Calu3 (cell line): ENCODE results near the gene KRTAP16-1. TPM values are rescaled to one million over a fixed set of nuclear protein-coding genes. Genes with fewer than 3 reads are reported as not detected.

Experiments used
- BruUV-seq: library from RNA; stranded (reverse); fragments of 400-500 nt; replicated peaks from 2 replicates; lab custom pipeline; 2021; lab: Mats Ljungman, UMichigan
- CTCF ChIA-PET: fragments of 300-600 bp; sonication (Branson Sonifier 250); formaldehyde crosslinking; loops from one replicate; lab custom pipeline; 2022; ENCODE audit warnings: antibody characterized with exemption; lab: Charles Lee
- DNase-seq: peaks from one replicate; pipeline ENCODE4 v3.0.0; 2022
- H3K27ac Mint-ChIP-seq: one replicate; pipeline ENCODE4 v1.8.0; 2022; ENCODE audit warnings: mixed read lengths; ENCODE audit not compliant: unreplicated experiment
- H3K27me3 Mint-ChIP-seq: one replicate; pipeline ENCODE4 v1.8.0; 2022; ENCODE audit warnings: mixed read lengths; ENCODE audit not compliant: unreplicated experiment
- H3K36me3 Mint-ChIP-seq: one replicate; pipeline ENCODE4 v1.8.0; 2022; ENCODE audit warnings: mild to moderate bottlenecking, moderate library complexity, mixed read lengths; ENCODE audit not compliant: insufficient read depth, unreplicated experiment
- H3K4me1 Mint-ChIP-seq: one replicate; pipeline ENCODE4 v1.8.0; 2022; ENCODE audit warnings: mild to moderate bottlenecking, low read depth, mixed read lengths; ENCODE audit not compliant: unreplicated experiment
- H3K4me3 Mint-ChIP-seq: one replicate; pipeline ENCODE4 v1.8.0; 2022; ENCODE audit warnings: mild to moderate bottlenecking, low read depth, moderate library complexity, mixed read lengths; ENCODE audit not compliant: unreplicated experiment
- H3K9me3 Mint-ChIP-seq: one replicate; pipeline ENCODE4 v1.8.0; 2022; ENCODE audit warnings: low read depth, mixed read lengths; ENCODE audit not compliant: unreplicated experiment
- intact Hi-C: fragments of 100-400 bp; cut with micrococcal nuclease; formaldehyde crosslinking; loops from one replicate; pipeline ENCODE4 v1.10.0; 2022; ENCODE audit not compliant: unreplicated experiment
- total RNA-seq: library from RNA; stranded (reverse); gene quantifications from 2 replicates; pipeline ENCODE4 v1.2.3, GENCODE V29; 2022
- TF ChIP-seq, protein P1 (sequence below): fragments of 200-600 bp; IDR thresholded peaks from one replicate; pipeline ENCODE4 v1.8.0; 2022; ENCODE audit warnings: antibody characterized with exemption; ENCODE audit not compliant: unreplicated experiment

The KRTAP16-1 gene
- total RNA-seq, 1 experiment from 2014 or later = not detected

DNA sequence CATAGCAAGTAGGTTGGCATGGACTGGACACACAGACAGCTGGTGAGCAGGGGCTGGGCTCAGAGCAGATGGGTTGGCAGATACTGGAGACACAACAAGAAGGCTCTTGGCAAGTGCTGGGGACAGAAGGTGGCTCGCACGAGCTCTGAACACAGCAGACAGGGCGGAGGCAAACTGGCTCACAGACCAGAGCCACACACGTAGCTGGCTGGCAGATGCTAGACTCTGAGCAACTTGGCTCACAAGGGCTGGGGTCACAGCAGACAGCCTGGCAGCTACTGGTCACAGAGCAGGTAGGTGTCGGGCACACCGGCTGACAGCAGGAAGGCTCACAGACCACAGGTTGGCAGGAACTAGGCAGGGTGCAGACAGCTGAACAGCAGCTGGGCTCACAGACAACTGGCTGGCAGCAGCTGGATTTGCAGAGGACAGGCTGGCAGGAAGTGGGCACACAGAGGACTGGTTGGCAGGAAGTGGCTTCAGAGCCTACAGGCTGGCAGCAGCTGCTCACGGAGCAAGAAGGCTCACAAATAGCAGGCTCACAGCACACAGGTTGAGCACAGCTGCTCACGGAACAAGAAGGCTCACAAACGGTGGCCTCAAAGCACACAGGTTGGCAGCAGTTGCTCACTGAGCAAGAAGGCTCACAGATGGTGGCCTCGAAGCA, 725 bp downstream of the KRTAP16-1 start:
- BruUV-seq = no TSS peak
- TF ChIP-seq, protein P1, sequence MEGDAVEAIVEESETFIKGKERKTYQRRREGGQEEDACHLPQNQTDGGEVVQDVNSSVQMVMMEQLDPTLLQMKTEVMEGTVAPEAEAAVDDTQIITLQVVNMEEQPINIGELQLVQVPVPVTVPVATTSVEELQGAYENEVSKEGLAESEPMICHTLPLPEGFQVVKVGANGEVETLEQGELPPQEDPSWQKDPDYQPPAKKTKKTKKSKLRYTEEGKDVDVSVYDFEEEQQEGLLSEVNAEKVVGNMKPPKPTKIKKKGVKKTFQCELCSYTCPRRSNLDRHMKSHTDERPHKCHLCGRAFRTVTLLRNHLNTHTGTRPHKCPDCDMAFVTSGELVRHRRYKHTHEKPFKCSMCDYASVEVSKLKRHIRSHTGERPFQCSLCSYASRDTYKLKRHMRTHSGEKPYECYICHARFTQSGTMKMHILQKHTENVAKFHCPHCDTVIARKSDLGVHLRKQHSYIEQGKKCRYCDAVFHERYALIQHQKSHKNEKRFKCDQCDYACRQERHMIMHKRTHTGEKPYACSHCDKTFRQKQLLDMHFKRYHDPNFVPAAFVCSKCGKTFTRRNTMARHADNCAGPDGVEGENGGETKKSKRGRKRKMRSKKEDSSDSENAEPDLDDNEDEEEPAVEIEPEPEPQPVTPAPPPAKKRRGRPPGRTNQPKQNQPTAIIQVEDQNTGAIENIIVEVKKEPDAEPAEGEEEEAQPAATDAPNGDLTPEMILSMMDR = no peak
- CTCF ChIA-PET = no interaction called here
- peaks cover 8% of the 10 kb centered on the region for H3K4me1 Mint-ChIP-seq
- no peaks in the 10 kb centered on the region for H3K9me3 Mint-ChIP-seq
- H3K27me3 Mint-ChIP-seq = peaks cover 22% of the 10 kb centered on the region
- H3K36me3 Mint-ChIP-seq = no peaks in the 10 kb centered on the region
- no peak for DNase-seq
- no peak overlapping the region for H3K27ac Mint-ChIP-seq
- no peak overlapping the region for H3K4me3 Mint-ChIP-seq
- intact Hi-C loops = no loop called here

DNA sequence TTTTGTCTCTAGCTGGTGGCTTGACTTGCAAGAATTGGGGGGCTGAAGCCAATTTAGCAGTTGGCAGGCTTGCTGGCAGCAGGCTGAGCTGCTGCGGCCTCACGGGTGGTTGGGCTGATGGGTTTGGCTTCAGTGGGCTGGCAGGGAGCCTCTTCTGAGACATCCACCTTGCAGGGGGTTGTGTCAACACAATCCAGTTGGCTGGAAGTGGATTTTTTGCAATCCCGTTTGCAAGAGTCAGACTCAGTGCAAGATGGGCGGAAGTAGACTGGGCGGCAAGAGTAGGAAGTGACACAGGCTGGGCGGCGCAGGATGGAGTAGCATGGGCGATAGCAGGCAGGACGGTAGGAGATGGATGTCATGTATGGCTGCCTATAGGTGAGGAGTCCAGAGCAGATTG, 1.5 kb downstream of the KRTAP16-1 start:
- CTCF ChIA-PET = no interaction called here
- no peak overlapping the region for H3K4me3 Mint-ChIP-seq
- peaks cover 8% of the 10 kb centered on the region for H3K4me1 Mint-ChIP-seq
- no peak overlapping the region for H3K27ac Mint-ChIP-seq
- intact Hi-C loops = no loop called here
- TF ChIP-seq, protein P1 = no peak
- no TSS peak for BruUV-seq
- no peaks in the 10 kb centered on the region for H3K36me3 Mint-ChIP-seq
- no peak for DNase-seq
- H3K27me3 Mint-ChIP-seq = peaks cover 22% of the 10 kb centered on the region
- H3K9me3 Mint-ChIP-seq = no peaks in the 10 kb centered on the region

GRCh38 chr17:41304091-41304490, 5.0 kb downstream of the KRTAP16-1 start:
- CTCF ChIA-PET = interaction anchor here (1.4 kb wide), 1 partner anchor 18 kb away, joined by 4 read pairs; no protein-coding TSS in a partner anchor
- DNase-seq = no peak
- BruUV-seq = no TSS peak
- Mint-ChIP-seq H3K9me3 (no peaks in the 10 kb centered on the region), H3K4me3 (no peak overlapping the region), H3K27ac (no peak overlapping the region), H3K27me3 (peaks cover 22% of the 10 kb centered on the region), H3K4me1 (peaks cover 8% of the 10 kb centered on the region), H3K36me3 (no peaks in the 10 kb centered on the region)
- intact Hi-C loops = no loop called here
- TF ChIP-seq, protein P1 = no peak

- no TSS peak for BruUV-seq
- CTCF ChIA-PET = no interaction called here
- intact Hi-C loops = no loop called here
- H3K27me3 Mint-ChIP-seq = peaks cover 18% of the 10 kb centered on the region
- no peaks in the 10 kb centered on the region for H3K36me3 Mint-ChIP-seq
- DNase-seq = no peak
- H3K9me3 Mint-ChIP-seq = no peaks in the 10 kb centered on the region
- H3K4me1 Mint-ChIP-seq = peaks cover 7% of the 10 kb centered on the region
- H3K27ac Mint-ChIP-seq = no peak overlapping the region
- no peak overlapping the region for H3K4me3 Mint-ChIP-seq
- TF ChIP-seq, protein P1 = no peak
These were observed 6.1 kb downstream of the KRTAP16-1 start for GRCh38 chr17:41302981-41303380.
